Naive B cell (primary cell): ENCODE data around the gene MAP2. TPM values are rescaled to one million over a fixed set of nuclear protein-coding genes. Genes with fewer than 3 reads are reported as not detected.
A peak's percentile ranks its signal among the peaks of the same experiment; 100 is the strongest.
"Not testable (repeated sequence)": the region's sequence is repeated elsewhere in the genome, so short reads cannot be mapped to it uniquely, and the experiment has no call there.

ENCODE experiments used
- ATAC-seq, 2 donors: fragments of 150-1000 bp; cut with Tn5 transposase; 2 replicates each; pipeline ENCODE4 v1.10.0; 2021; ENCODE audit warnings: low read depth in 2 of 2, mild to moderate bottlenecking in 2 of 2, moderate library complexity in 2 of 2
- DNase-seq: peaks from one replicate; pipeline ENCODE4 v3.0.0; 2022
- H3K27ac Mint-ChIP-seq, 6 donors: one replicate each; pipeline ENCODE4 v1.8.0; 2020 to 2022; ENCODE audit warnings: mild to moderate bottlenecking in 6 of 6, mixed read lengths in 6 of 6, moderate library complexity in 5 of 6, inconsistent platforms in 2 of 6
- H3K27me3 Mint-ChIP-seq, 3 donors: one replicate each; pipeline ENCODE4 v1.8.0; 2021 to 2022; ENCODE audit warnings: mixed read lengths in 3 of 3, mild to moderate bottlenecking in 1 of 3
- H3K36me3 Mint-ChIP-seq, 2 donors: one replicate each; pipeline ENCODE4 v1.8.0; 2020 to 2022; ENCODE audit warnings: mixed read lengths in 2 of 2, inconsistent platforms in 1 of 2, mild to moderate bottlenecking in 1 of 2
- H3K4me1 Mint-ChIP-seq, 3 donors: one replicate each; pipeline ENCODE4 v1.8.0; 2020 to 2022; ENCODE audit warnings: mixed read lengths in 3 of 3, inconsistent platforms in 1 of 3, mild to moderate bottlenecking in 1 of 3, moderate library complexity in 1 of 3
- H3K4me3 Mint-ChIP-seq, 8 donors: one replicate each; pipeline ENCODE4 v1.8.0; 2020 to 2022; ENCODE audit warnings: mild to moderate bottlenecking in 8 of 8, mixed read lengths in 8 of 8, moderate library complexity in 8 of 8, inconsistent platforms in 2 of 8
- H3K9me3 Mint-ChIP-seq, 7 donors: one replicate each; pipeline ENCODE4 v1.8.0; 2020 to 2022; ENCODE audit warnings: mixed read lengths in 7 of 7, mild to moderate bottlenecking in 5 of 7, inconsistent platforms in 2 of 7, moderate library complexity in 1 of 7
- polyA plus RNA-seq, 6 donors: library from polyadenylated mRNA; unstranded; fragments of 300-500 nt; fragmentation: Illumina TruSeq; gene quantifications; one replicate each; pipeline ENCODE4 v1.2.3, GENCODE V29; 2021; ENCODE audit warnings: low read depth in 6 of 6

MAP2 gene
- polyA plus RNA-seq, 6 donors from 2014 or later: 2.7 to 10.1 (median 6.3) TPM

DNA sequence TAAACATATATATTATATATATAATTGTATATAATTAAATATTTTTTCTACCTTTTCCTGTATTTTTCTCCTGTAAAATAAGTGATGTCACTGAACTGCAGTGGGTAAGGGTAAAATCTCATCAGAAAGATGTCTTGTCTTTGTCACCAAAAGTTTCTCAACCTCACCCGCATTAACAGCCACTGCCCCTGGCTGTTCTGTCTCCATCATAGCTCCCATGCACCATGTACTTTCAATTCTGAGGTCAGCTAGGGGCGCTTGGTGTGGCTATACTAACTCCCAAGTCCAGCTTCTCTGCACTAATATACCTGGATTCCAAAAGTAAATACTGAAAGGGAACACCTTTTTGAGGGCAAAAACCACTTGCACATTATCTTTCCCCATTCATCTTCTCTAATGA is 46.6 kb downstream of the MAP2 start:
- Mint-ChIP-seq H3K27ac (no peak overlapping the region), H3K36me3 (no peaks in the 10 kb centered on the region), H3K4me1 (no peaks in the 10 kb centered on the region), H3K9me3 (no peaks in the 10 kb centered on the region), H3K4me3 (no peak overlapping the region), H3K27me3 (no peaks in the 10 kb centered on the region)
- DNase-seq: no peak
- ATAC-seq: no peak

DNA sequence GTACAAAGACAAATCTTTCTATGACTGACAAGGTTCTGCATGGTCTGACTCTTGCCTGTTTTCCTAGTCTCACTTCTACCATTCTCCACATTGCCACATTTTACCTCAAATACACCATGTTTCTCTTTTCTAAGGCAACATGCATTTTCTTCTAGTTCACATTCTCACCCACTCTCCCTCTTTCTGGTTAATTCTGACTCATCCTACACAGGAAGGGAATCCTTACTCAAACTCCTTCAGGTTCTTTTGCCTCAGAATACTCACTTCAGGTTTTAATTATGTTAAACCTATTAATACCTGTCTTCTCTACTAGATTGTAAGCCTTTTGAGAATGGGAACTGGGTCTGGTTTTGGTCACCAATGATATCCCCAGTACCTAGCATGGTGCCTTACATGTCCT is 47.2 kb downstream of the MAP2 start:
- no peaks in the 10 kb centered on the region for H3K27me3 Mint-ChIP-seq
- ATAC-seq (no peak), DNase-seq (no peak)
- H3K4me1 Mint-ChIP-seq: no peaks in the 10 kb centered on the region
- no peaks in the 10 kb centered on the region for H3K36me3 Mint-ChIP-seq
- H3K27ac Mint-ChIP-seq: no peak overlapping the region
- H3K9me3 Mint-ChIP-seq: no peaks in the 10 kb centered on the region
- no peak overlapping the region for H3K4me3 Mint-ChIP-seq

- Mint-ChIP-seq H3K9me3 (no peaks in the 10 kb centered on the region), H3K4me1 (no peaks in the 10 kb centered on the region), H3K27me3 (no peaks in the 10 kb centered on the region), H3K36me3 (no peaks in the 10 kb centered on the region), H3K27ac (no peak overlapping the region), H3K4me3 (no peak overlapping the region)
- DNase-seq: no peak
- no peak for ATAC-seq
Observed at GRCh38 chr2:209472112-209472832, 48.4 kb downstream of the MAP2 start.

DNA sequence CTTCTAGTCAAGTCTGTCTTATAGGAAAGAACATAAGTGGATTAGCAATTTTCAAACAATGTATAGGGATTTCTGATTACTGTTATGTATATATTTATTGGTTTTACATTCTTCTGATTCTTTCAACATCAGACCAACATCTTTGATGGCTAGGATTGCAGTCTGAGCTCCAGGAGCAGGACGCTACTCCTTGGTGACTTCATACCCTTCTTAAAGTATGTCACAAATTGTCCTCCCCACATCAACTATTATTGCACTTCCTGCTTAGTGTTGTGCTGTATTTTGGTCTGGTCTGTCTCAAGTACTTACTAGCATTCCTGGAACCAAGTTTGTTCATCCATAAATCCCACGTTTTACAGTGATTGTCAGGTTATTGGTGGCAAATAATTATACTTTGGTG is 49.0 kb downstream of the MAP2 start:
- Mint-ChIP-seq H3K27me3 (no peaks in the 10 kb centered on the region), H3K27ac (peak overlapping the region in 1 of 6 donors; percentile 72), H3K4me1 (no peaks in the 10 kb centered on the region), H3K4me3 (no peak overlapping the region), H3K9me3 (no peaks in the 10 kb centered on the region), H3K36me3 (no peaks in the 10 kb centered on the region)
- DNase-seq: no peak
- ATAC-seq: no peak

DNA sequence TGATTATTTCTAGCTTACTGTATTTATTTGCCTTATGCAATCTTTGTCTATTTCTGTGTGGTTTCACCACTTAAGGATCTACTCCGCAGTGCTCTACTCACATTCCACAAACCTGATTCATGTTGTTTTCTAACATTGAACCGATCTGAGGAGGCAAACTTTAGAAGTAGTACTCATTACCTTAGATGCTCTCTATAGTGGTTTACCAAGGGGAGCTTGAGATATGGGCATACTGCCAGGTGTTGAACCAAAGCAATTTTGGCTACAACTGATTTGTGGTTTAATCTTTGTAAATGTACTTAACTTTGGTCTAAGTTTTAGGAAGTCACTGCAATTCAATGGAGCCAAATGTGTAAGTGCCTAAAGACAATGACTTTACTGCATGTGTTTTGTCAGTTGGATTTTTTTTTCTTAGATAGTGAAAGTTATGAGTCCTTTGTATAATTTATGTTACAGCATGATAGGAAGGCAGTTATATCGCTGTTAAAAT is 50.1 kb downstream of the MAP2 start:
- ATAC-seq (no peak), DNase-seq (no peak)
- Mint-ChIP-seq H3K27me3 (no peaks in the 10 kb centered on the region), H3K4me3 (no peak overlapping the region), H3K9me3 (no peaks in the 10 kb centered on the region), H3K4me1 (no peaks in the 10 kb centered on the region), H3K36me3 (no peaks in the 10 kb centered on the region), H3K27ac (no peak overlapping the region)

GRCh38 chr2:209474960-209475359 is 51.1 kb downstream of the MAP2 start:
- no peaks in the 10 kb centered on the region for H3K27me3 Mint-ChIP-seq
- DNase-seq: no peak
- no peak overlapping the region for H3K4me3 Mint-ChIP-seq
- no peak for ATAC-seq
- H3K4me1 Mint-ChIP-seq: no peaks in the 10 kb centered on the region
- H3K27ac Mint-ChIP-seq: no peak overlapping the region
- no peaks in the 10 kb centered on the region for H3K9me3 Mint-ChIP-seq
- no peaks in the 10 kb centered on the region for H3K36me3 Mint-ChIP-seq

DNA sequence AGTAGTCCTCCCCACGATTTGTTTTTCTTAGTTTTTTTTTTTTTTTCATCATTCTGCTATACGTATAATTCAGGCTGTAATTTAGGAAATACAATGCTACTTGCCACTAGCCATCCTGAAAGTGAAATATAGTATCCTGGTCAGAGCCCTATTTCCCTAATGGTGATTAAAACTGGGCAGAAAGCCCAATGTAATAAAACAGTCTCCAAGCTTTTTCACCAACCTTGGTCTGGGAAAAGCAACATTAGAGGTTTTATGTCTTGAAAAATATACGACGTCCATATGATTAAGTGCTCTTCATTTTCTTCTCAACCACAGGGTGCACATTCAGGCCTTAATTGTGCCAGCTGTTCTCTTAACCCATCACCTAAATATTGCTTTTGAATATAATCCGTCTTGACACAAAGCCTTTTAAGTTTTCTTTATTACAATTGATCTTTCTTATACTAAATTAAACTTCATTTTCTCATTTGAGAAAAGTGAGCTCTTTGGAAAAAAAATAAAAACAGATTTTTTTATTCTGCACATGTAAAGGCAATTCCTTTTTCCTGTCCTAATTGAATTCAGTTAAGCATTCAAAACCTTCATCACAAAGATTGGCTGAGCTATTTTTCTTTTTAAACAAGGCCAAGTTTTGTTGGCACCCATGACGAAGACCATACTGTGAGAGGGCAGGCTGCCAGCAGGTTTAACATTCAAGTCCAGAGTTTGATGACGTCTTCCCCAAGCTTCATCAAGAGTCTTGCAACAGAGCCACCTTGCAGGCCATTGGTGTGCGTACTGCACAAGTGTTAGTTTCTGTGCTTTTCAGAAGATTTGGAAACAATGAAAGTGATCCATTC is 52.7 kb downstream of the MAP2 start:
- Mint-ChIP-seq H3K27me3 (no peaks in the 10 kb centered on the region), H3K36me3 (no peaks in the 10 kb centered on the region), H3K27ac (no peak overlapping the region), H3K9me3 (no peaks in the 10 kb centered on the region), H3K4me3 (no peak overlapping the region), H3K4me1 (no peaks in the 10 kb centered on the region)
- DNase-seq: no peak
- no peak for ATAC-seq

DNA sequence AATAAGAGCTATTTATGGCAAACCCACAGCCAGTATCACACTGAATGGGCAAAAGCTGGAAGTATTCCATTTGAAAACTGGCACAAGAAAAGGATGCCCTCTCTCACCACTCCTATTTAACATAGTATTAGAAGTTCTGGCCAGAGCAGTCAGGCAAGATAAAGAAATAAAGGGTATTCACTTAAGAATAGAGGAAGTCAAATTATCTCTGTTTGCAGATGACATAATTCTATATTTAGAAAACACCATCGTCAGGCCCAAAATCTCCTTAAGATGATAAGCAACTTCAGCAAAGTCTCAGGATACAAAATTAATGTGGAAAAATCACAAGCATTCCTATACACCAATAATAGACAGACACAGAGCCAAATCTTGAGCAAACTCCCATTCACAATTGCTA is 68.4 kb downstream of the MAP2 start:
- ATAC-seq, H3K4me3 Mint-ChIP-seq, H3K4me1 Mint-ChIP-seq, H3K27me3 Mint-ChIP-seq, DNase-seq: not testable (repeated sequence)
- Mint-ChIP-seq H3K36me3 (peaks cover 4 to 17% of the 10 kb centered on the region in 2 donors), H3K27ac (peak overlapping the region in 1 of 6 donors; percentile 15), H3K9me3 (peaks cover 8 to 44% (median 19%) of the 10 kb centered on the region in 7 donors)

GRCh38 chr2:209495068-209495620 is 71.3 kb downstream of the MAP2 start:
- ATAC-seq, H3K27me3 Mint-ChIP-seq, DNase-seq, H3K27ac Mint-ChIP-seq, H3K4me1 Mint-ChIP-seq, H3K4me3 Mint-ChIP-seq: not testable (repeated sequence)
- peaks cover 11 to 62% (median 21%) of the 10 kb centered on the region in 7 donors for H3K9me3 Mint-ChIP-seq
- H3K36me3 Mint-ChIP-seq: peaks cover 10 to 24% of the 10 kb centered on the region in 2 donors

- peaks cover 7 to 15% of the 10 kb centered on the region in 2 donors for H3K36me3 Mint-ChIP-seq
- H3K4me3 Mint-ChIP-seq: no peak overlapping the region
- peaks cover 5 to 58% (median 16%) of the 10 kb centered on the region in 7 donors for H3K9me3 Mint-ChIP-seq
- ATAC-seq: no peak
- peaks cover 0 to 5% (median 0%) of the 10 kb centered on the region in 3 donors for H3K4me1 Mint-ChIP-seq
- no peak overlapping the region for H3K27ac Mint-ChIP-seq
- H3K27me3 Mint-ChIP-seq: no peaks in the 10 kb centered on the region
- DNase-seq: no peak
Observed at GRCh38 chr2:209495855-209496585, 72.2 kb downstream of the MAP2 start.

DNA sequence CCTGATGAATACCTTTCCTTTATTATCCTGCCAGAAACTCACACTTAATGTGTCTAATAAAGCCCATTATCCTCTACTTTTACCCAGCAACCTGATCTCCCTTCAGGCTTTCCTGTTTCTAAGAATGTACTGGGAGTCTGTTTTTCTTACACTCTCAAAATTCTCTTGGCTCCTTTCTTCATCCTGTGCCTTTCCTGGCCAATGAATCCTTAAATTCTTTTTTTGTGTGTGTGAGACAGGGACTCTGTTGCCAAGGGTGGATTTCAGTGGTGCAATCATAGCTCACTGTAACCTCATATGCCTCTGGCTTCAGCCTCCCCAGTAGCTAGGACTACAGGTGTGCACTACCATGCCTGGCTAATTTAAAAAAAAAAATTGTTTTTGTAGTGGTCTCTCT is 72.7 kb downstream of the MAP2 start:
- ATAC-seq: no peak
- Mint-ChIP-seq H3K27ac (peak overlapping the region in 1 of 6 donors; percentile 42), H3K9me3 (peaks cover 2 to 54% (median 15%) of the 10 kb centered on the region in 7 donors), H3K36me3 (peaks cover 7 to 10% of the 10 kb centered on the region in 2 donors), H3K4me1 (peaks cover 0 to 3% (median 0%) of the 10 kb centered on the region in 3 donors), H3K4me3 (no peak overlapping the region), H3K27me3 (no peaks in the 10 kb centered on the region)
- DNase-seq: no peak

- no peak for DNase-seq
- H3K4me3 Mint-ChIP-seq: no peak overlapping the region
- H3K9me3 Mint-ChIP-seq: peaks cover 2 to 48% (median 15%) of the 10 kb centered on the region in 7 donors
- no peak overlapping the region for H3K27ac Mint-ChIP-seq
- peaks cover 7 to 9% of the 10 kb centered on the region in 2 donors for H3K36me3 Mint-ChIP-seq
- no peaks in the 10 kb centered on the region for H3K4me1 Mint-ChIP-seq
- no peaks in the 10 kb centered on the region for H3K27me3 Mint-ChIP-seq
- ATAC-seq: no peak
Observed at GRCh38 chr2:209498614-209499013, 74.8 kb downstream of the MAP2 start.

- DNase-seq (no peak), ATAC-seq (no peak)
- Mint-ChIP-seq H3K4me1 (no peaks in the 10 kb centered on the region), H3K9me3 (peaks cover under 1 to 44% (median 15%) of the 10 kb centered on the region in 7 donors), H3K27me3 (no peaks in the 10 kb centered on the region), H3K36me3 (peaks cover 7 to 9% of the 10 kb centered on the region in 2 donors), H3K4me3 (no peak overlapping the region), H3K27ac (no peak overlapping the region)
Observed at GRCh38 chr2:209499069-209499468, 75.2 kb downstream of the MAP2 start.
